ENCODE data around the gene ZNF568. TPM values are rescaled to one million over a fixed set of nuclear protein-coding genes. Genes with fewer than 3 reads are reported as not detected.

Gene ZNF568
- total and polyA plus RNA-seq, 2 of the 4 experiments (the other 2 are of a cell fraction), result 3.0 to 7.3 TPM

DNA sequence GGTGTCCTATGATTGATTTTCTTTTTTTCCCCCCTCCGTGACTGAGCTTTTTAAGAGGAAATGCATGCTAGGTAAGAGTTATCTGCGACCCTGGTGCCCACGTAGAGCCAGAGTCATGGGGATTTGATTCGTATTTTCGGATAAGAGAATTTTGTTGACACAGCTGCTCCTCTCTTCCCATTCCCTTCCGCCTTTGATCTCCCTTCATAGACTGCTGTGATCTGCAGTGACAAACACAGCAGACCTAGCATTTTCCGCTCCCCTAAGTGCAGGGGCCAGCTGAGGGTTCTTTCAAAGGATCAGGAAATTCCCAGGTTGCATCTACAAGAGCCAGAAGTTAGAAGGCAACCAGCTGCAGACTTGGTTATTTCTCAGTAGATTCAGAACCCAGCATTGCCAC lies 70.5 kb downstream of the ZNF568 start:
- Histone ChIP-seq H3K4me2 (ENCODE audit: low read depth, low read length) (no peak overlapping the region), H3K36me3 (ENCODE audit: control insufficient read depth, insufficient read depth, low read length) (peaks cover 1% of the 10 kb centered on the region; the same call in 1 of the 2 replicates), H3K27ac (ENCODE audit: insufficient read depth, low read length) (no peak overlapping the region), H2AK9ac (replicated peaks; ENCODE audit: low read depth, low read length, poor library complexity) (no peak overlapping the region), H3K4ac (ENCODE audit: low read depth, low read length) (no peak overlapping the region), H4K20me1 (ENCODE audit: insufficient read depth, low read length) (no peaks in the 10 kb centered on the region), H4K91ac (ENCODE audit: insufficient read depth, low read depth, low read length) (no peak overlapping the region), H3K9me1 (ENCODE audit: insufficient read depth, low read length) (no peaks in the 10 kb centered on the region), H2BK120ac (ENCODE audit: low read depth, low read length) (no peak overlapping the region), H2BK15ac (ENCODE audit: low read depth, low read length) (no peak overlapping the region), H2BK20ac (ENCODE audit: low read depth, low read length) (no peak overlapping the region), H3K9ac (ENCODE audit: low read depth, low read length) (no peak overlapping the region), H3K9me3 (ENCODE audit: control insufficient read depth, insufficient read depth, low read length) (peaks cover 14% of the 10 kb centered on the region), H2AFZ (replicated peaks; ENCODE audit: low read length, poor library complexity) (no peak overlapping the region), H3K56ac (ENCODE audit: extremely low read depth, insufficient read depth, low read length) (no peak overlapping the region), H3K4me1 (ENCODE audit: control insufficient read depth, insufficient read depth, low read length) (no peaks in the 10 kb centered on the region), H3K18ac (ENCODE audit: low read depth, low read length) (no peak overlapping the region), H3K27me3 (ENCODE audit: control insufficient read depth, insufficient read depth, low read length) (no peaks in the 10 kb centered on the region), H4K5ac (ENCODE audit: low read depth, low read length) (no peak overlapping the region), H4K8ac (ENCODE audit: low read depth in 2 of 2, low read length in 2 of 2) (no peak overlapping the region), H3K23ac (ENCODE audit: low read depth, low read length) (no peak overlapping the region), H3K79me1 (ENCODE audit: low read depth in 1 of 2, low read length in 2 of 2) (no peaks in the 10 kb centered on the region; a peak in 1 of 4 replicates), H3K4me3 (ENCODE audit: insufficient read depth, low read depth, low read length) (no peak overlapping the region), H3K14ac (replicated peaks; ENCODE audit: low read depth, low read length) (no peak overlapping the region), H2BK5ac (ENCODE audit: low read depth, low read length, poor library complexity, severe bottlenecking) (no peak overlapping the region), H2AK5ac (ENCODE audit: low read depth, low read length) (no peak overlapping the region)
- POLR2A ChIA-PET (ENCODE audit: unreplicated experiment), result no interaction called here
- 50% methylated on average over 2 of the region's 7 CpGs; no CpG with 5 or more reads in 1 of the 2 experiments for WGBS, 2 experiments (ENCODE audit: extremely low coverage in 2 of 2, insufficient read length in 1 of 2)
- TF ChIP-seq CHD1 (IDR thresholded peaks at IDR 0.05; ENCODE audit: low read depth, low read length) (no peak), MXI1 (IDR thresholded peaks at IDR 0.05; ENCODE audit: borderline replicate concordance, low read depth, low read length) (no peak), RAD21 (IDR thresholded peaks at IDR 0.05; ENCODE audit: low read length) (no peak), RFX5 (IDR thresholded peaks at IDR 0.05; ENCODE audit: low read depth, low read length) (no peak), SMC3 (IDR thresholded peaks at IDR 0.05; ENCODE audit: low read depth, low read length) (no peak), MAZ (IDR thresholded peaks at IDR 0.05; ENCODE audit: borderline replicate concordance, low read depth, low read length) (no peak), RCOR1 (IDR thresholded peaks at IDR 0.05; ENCODE audit: insufficient replicate concordance, low read length) (no peak)
- intact Hi-C loops (cut with micrococcal nuclease), result no loop called here
- DNase-seq (no peak), ATAC-seq (ENCODE audit: low read depth) (no peak)
- CTCF ChIA-PET, result no interaction called here
- no TSS peak for BruUV-seq (replicated peaks)
- dilution Hi-C loops (cut with HindIII; ENCODE audit: low sequenced_read_pairs, unreplicated experiment), result no loop called here
- in situ Hi-C loops (cut with MboI; ENCODE audit: low sequenced_read_pairs), result no loop called here
